Kidney epithelial cell (primary cell): Measurements from ENCODE around the gene IFIT2. TPM values are rescaled to one million over a fixed set of nuclear protein-coding genes. Genes with fewer than 3 reads are reported as not detected.

Source experiments
- DNase-seq: peaks from one replicate; pipeline ENCODE4 v3.0.0-alpha.2; 2010; ENCODE audit warnings: low read depth
- H3K27me3 ChIP-seq: 2 replicates; pipeline ENCODE4 v1.6.0; 2011; ENCODE audit warnings: low read length; ENCODE audit not compliant: control insufficient read depth, insufficient read depth
- H3K36me3 ChIP-seq: 2 replicates; pipeline ENCODE4 v1.5.1; 2011; ENCODE audit warnings: low read length; ENCODE audit not compliant: control insufficient read depth, insufficient read depth
- H3K4me3 ChIP-seq: 2 replicates; pipeline ENCODE4 v1.5.1; 2011; ENCODE audit warnings: low read depth, mild to moderate bottlenecking, control low read depth, low read length
- total RNA-seq: library from RNA; depleted of rRNA; stranded (reverse); fragments of >200 nt; gene quantifications from 2 replicates; pipeline ENCODE4 v1.2.3, GENCODE V29; 2015
- TF ChIP-seq, protein P1 (sequence below): IDR thresholded peaks from 2 replicates; pipeline ENCODE4 v1.5.1; 2011; ENCODE audit warnings: mild to moderate bottlenecking, moderate library complexity, low read length, control low read depth, inconsistent platforms; ENCODE audit not compliant: insufficient read depth, poor library complexity, severe bottlenecking

IFIT2 gene
- total RNA-seq, 1 donor from 2014 or later, result 9.2 TPM

DNA sequence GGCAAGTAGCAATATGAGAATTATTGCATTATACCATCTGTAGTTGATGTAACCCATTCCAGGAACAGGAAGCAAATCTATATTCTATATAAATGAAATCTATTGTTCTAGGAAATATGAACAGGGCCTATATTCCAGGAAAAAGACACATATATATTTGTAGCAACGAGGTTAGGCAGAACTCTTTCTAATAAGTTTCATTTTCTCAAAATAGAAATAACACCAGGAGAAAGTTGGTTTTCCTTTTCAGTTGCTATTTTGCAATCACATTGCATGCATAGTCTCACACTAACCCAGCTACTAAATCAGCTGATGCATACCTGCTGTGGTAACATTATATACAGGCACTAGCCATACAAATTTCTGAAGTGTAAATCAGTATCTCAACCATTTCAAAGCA, 6.2 kb upstream of the IFIT2 start:
- DNase-seq, result no peak
- no peak overlapping the region for H3K4me3 ChIP-seq
- no peaks in the 10 kb centered on the region for H3K27me3 ChIP-seq
- H3K36me3 ChIP-seq, result no peaks in the 10 kb centered on the region
- TF ChIP-seq, protein P1, sequence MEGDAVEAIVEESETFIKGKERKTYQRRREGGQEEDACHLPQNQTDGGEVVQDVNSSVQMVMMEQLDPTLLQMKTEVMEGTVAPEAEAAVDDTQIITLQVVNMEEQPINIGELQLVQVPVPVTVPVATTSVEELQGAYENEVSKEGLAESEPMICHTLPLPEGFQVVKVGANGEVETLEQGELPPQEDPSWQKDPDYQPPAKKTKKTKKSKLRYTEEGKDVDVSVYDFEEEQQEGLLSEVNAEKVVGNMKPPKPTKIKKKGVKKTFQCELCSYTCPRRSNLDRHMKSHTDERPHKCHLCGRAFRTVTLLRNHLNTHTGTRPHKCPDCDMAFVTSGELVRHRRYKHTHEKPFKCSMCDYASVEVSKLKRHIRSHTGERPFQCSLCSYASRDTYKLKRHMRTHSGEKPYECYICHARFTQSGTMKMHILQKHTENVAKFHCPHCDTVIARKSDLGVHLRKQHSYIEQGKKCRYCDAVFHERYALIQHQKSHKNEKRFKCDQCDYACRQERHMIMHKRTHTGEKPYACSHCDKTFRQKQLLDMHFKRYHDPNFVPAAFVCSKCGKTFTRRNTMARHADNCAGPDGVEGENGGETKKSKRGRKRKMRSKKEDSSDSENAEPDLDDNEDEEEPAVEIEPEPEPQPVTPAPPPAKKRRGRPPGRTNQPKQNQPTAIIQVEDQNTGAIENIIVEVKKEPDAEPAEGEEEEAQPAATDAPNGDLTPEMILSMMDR, result no peak

DNA sequence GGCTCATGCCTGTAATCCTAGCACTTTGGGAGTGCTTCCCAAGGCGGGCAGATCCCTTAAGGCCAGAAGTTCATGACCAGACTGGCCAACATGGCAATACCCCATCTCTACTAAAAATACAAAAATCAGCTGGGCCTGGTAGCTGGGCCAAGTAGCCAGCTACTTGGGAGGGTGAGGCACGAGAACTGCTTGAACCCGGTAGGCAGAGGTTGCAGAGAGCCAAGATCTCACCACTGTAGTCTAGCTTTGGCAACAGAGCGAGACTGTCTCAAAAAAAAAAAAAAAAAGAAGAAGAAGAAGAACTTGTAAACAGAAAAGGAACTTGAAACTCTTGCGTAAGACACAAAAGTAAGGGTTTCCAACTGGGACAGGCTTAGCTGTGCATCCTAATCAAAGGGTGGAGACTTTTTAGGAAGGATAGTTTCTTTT, 5.6 kb upstream of the IFIT2 start:
- no peak overlapping the region for H3K4me3 ChIP-seq
- no peaks in the 10 kb centered on the region for H3K27me3 ChIP-seq
- DNase-seq, result no peak
- H3K36me3 ChIP-seq, result no peaks in the 10 kb centered on the region
- TF ChIP-seq, protein P1, result no peak

DNA sequence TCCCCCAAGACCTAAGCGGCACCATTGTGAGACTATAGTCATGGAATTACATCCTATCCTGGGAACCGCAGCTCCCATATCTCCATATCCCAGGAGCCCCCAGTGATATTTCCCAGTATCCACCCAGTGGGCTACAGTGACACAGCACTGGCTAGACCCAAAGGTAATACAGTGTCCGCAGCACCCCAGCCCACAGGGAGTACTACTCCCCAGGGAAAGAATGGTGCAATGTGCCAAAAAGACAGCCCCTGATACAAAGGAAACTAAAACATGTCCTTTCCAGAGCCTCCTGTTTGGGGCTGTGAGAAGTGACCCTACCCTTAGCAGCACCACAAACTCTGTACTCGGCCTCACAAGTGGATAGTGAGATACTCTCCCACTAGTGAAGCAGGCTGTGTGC, 4.5 kb upstream of the IFIT2 start:
- TF ChIP-seq, protein P1, result no peak
- no peak for DNase-seq
- H3K27me3 ChIP-seq, result no peaks in the 10 kb centered on the region
- no peak overlapping the region for H3K4me3 ChIP-seq
- no peaks in the 10 kb centered on the region for H3K36me3 ChIP-seq

DNA sequence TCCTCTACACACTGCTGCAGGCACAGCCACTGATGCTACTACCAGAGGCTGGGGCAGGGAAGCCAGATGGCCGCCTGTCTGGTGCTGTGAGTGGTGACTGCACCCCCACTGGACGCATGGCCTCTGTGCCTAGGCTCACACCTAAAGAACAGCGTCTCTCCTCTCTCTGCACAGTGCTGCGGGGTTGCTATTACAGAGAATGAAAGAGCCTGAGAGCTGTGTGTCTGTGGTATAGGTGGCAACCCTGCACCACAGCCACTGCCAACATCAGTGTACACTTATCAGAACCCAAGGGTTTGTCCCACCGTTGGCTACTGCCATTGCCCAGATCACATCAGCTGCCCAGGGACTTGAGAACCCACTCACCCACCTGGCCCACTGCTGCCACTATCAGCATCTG, 4.1 kb upstream of the IFIT2 start:
- no peak overlapping the region for H3K4me3 ChIP-seq
- no peaks in the 10 kb centered on the region for H3K36me3 ChIP-seq
- H3K27me3 ChIP-seq, result no peaks in the 10 kb centered on the region
- TF ChIP-seq, protein P1, result no peak
- no peak for DNase-seq

DNA sequence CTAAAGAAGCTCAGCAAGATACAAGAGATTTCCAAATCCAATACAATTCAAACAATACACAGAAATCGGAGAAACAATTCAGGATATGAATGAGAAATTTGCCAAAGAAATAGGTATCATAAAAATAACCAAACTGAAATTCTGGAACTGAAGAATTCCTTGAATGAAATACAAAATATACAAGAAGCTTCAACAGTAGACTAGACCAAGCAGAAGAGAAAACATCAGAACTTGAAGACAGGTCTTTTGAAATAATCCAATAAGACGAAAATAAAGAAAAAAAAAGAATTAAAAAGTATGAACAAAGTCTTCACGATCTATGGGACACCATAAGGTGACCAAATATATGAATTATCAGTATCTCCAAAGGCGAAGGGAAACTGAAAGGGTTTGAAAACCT, 2.8 kb upstream of the IFIT2 start:
- no peaks in the 10 kb centered on the region for H3K27me3 ChIP-seq
- TF ChIP-seq, protein P1, result no peak
- H3K4me3 ChIP-seq, result no peak overlapping the region
- no peak for DNase-seq
- H3K36me3 ChIP-seq, result no peaks in the 10 kb centered on the region

DNA sequence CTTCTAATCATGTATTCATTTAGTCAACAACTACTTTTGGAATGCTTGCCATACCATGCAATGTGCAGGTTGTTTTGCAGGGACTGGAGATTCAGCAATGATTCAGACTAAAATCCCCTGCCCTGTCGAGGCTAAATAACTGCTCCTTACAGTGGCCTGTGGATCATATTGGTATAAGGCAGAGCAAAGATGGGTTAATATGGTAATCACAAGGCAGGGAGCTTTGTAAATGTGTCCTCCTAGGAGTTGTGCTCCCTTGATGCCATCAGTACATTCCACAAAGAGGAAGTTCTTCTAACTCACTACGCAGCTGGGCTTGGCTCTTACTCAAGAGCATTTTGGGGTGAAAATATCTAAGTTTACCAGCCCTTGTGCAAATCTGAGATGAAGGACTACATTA, 614 bp upstream of the IFIT2 start:
- DNase-seq, result no peak
- TF ChIP-seq, protein P1, result no peak
- no peak overlapping the region for H3K4me3 ChIP-seq

More for the DNA sequence above, 614 bp upstream of the IFIT2 start:
- no peaks in the 10 kb centered on the region for H3K27me3 ChIP-seq
- no peaks in the 10 kb centered on the region for H3K36me3 ChIP-seq
